Endodermal cell (in vitro differentiated cells): Measurements from ENCODE around the gene EEA1. TPM values are rescaled to one million over a fixed set of nuclear protein-coding genes. Genes with fewer than 3 reads are reported as not detected.

ENCODE experiments used
- DNase-seq: peaks from one replicate; pipeline ENCODE4 v3.0.0-alpha.2; 2017
- H3K27ac ChIP-seq: 2 replicates; pipeline ENCODE4 v1.5.1; 2013; ENCODE audit warnings: mild to moderate bottlenecking, low read depth, low read length, moderate library complexity
- H3K27me3 ChIP-seq: 2 replicates; pipeline ENCODE4 v1.6.1; 2013; ENCODE audit warnings: mild to moderate bottlenecking, low read length, moderate library complexity; ENCODE audit not compliant: insufficient read depth, control insufficient read depth, poor library complexity, severe bottlenecking
- H3K36me3 ChIP-seq: 2 replicates; pipeline ENCODE4 v1.7.0; 2013; ENCODE audit warnings: mild to moderate bottlenecking, low read length, moderate library complexity; ENCODE audit not compliant: control insufficient read depth, insufficient read depth
- H3K4me1 ChIP-seq: one replicate; pipeline ENCODE4 v1.7.0; 2013; ENCODE audit warnings: low read length; ENCODE audit not compliant: control insufficient read depth, insufficient read depth
- H3K4me3 ChIP-seq: 2 replicates; pipeline ENCODE4 v1.5.1; 2013; ENCODE audit warnings: mild to moderate bottlenecking, low read length, moderate library complexity
- H3K9ac ChIP-seq: 2 replicates; pipeline ENCODE4 v1.6.1; 2013; ENCODE audit warnings: mild to moderate bottlenecking, low read length, moderate library complexity; ENCODE audit not compliant: poor library complexity, severe bottlenecking; ENCODE audit errors: extremely low read depth
- H3K9me3 ChIP-seq: 2 replicates; pipeline ENCODE4 v1.6.1; 2013; ENCODE audit warnings: mild to moderate bottlenecking, low read length, moderate library complexity; ENCODE audit not compliant: control insufficient read depth
- H3K27ac Mint-ChIP-seq: 2 replicates; pipeline ENCODE4 v1.8.0; 2020; ENCODE audit warnings: mixed read lengths
- H3K27me3 Mint-ChIP-seq: 2 replicates; pipeline ENCODE4 v1.8.0; 2021; ENCODE audit warnings: mild to moderate bottlenecking, mixed read lengths; ENCODE audit not compliant: insufficient read depth
- H3K36me3 Mint-ChIP-seq: 2 replicates; pipeline ENCODE4 v1.8.0; 2020; ENCODE audit warnings: low read depth, mixed read lengths
- H3K4me1 Mint-ChIP-seq: 2 replicates; pipeline ENCODE4 v1.8.0; 2020; ENCODE audit warnings: mixed read lengths
- H3K4me3 Mint-ChIP-seq: 2 replicates; pipeline ENCODE4 v1.8.0; 2020; ENCODE audit warnings: mild to moderate bottlenecking, moderate library complexity, mixed read lengths
- H3K9me3 Mint-ChIP-seq: 2 replicates; pipeline ENCODE4 v1.8.0; 2020; ENCODE audit warnings: mild to moderate bottlenecking, mixed read lengths
- WGBS, 2 experiments: methylation state at CpG; one replicate each; pipeline versions ENCODE4 v1.1.5 to v1.1.7; 2013; ENCODE audit warnings: missing lambda C conversion rate in 2 of 2, mixed read lengths in 1 of 2; ENCODE audit not compliant: insufficient coverage in 1 of 2, insufficient read length in 1 of 2; 5-methylcytosine and 5-hydroxymethylcytosine counted together
- total RNA-seq, 2 donors: library from RNA; stranded (reverse); fragmentation: NEBNext Ultra II Directional in 1 of 2; extraction: Animal tissue kit (Norgen Biotek cat#: 25700) in 1 of 2; gene quantifications; 2 replicates in 1 of 2; 3 replicates in 1 of 2; pipeline ENCODE4 v1.2.1, GENCODE V29; 2021
- TF ChIP-seq, protein P1 (sequence below): fragments of 200-600 bp; sonication (generic); conservative IDR thresholded peaks from 2 replicates; pipeline ENCODE4 v1.5.0; 2021; ENCODE audit warnings: antibody characterized with exemption, mild to moderate bottlenecking

The EEA1 gene
- total RNA-seq, 2 donors from 2014 or later = 28.2 to 32.5 TPM

GRCh38 chr12:92860521-92860920 lies 68.6 kb downstream of the EEA1 start:
- peaks cover 3% of the 10 kb centered on the region for H3K4me1 Mint-ChIP-seq
- H3K9me3 Mint-ChIP-seq = no peaks in the 10 kb centered on the region
- H3K36me3 Mint-ChIP-seq = peaks cover 34% of the 10 kb centered on the region
- TF ChIP-seq, protein P1, sequence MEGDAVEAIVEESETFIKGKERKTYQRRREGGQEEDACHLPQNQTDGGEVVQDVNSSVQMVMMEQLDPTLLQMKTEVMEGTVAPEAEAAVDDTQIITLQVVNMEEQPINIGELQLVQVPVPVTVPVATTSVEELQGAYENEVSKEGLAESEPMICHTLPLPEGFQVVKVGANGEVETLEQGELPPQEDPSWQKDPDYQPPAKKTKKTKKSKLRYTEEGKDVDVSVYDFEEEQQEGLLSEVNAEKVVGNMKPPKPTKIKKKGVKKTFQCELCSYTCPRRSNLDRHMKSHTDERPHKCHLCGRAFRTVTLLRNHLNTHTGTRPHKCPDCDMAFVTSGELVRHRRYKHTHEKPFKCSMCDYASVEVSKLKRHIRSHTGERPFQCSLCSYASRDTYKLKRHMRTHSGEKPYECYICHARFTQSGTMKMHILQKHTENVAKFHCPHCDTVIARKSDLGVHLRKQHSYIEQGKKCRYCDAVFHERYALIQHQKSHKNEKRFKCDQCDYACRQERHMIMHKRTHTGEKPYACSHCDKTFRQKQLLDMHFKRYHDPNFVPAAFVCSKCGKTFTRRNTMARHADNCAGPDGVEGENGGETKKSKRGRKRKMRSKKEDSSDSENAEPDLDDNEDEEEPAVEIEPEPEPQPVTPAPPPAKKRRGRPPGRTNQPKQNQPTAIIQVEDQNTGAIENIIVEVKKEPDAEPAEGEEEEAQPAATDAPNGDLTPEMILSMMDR = no peak
- H3K27ac ChIP-seq = no peak overlapping the region
- H3K27me3 ChIP-seq = no peaks in the 10 kb centered on the region
- H3K36me3 ChIP-seq = peaks cover 90% of the 10 kb centered on the region
- H3K9ac ChIP-seq = no peak overlapping the region
- H3K4me3 ChIP-seq = no peak overlapping the region
- peak; percentile 44 for DNase-seq
- no peaks in the 10 kb centered on the region for H3K9me3 ChIP-seq
- no peak overlapping the region for H3K27ac Mint-ChIP-seq
- H3K27me3 Mint-ChIP-seq = no peaks in the 10 kb centered on the region
- H3K4me3 Mint-ChIP-seq = no peak overlapping the region
- no peaks in the 10 kb centered on the region for H3K4me1 ChIP-seq

GRCh38 chr12:92859650-92860386 lies 69.3 kb downstream of the EEA1 start:
- no peaks in the 10 kb centered on the region for H3K4me1 ChIP-seq
- no peak overlapping the region for H3K27ac Mint-ChIP-seq
- TF ChIP-seq, protein P1 = peak; percentile 23
- H3K9me3 Mint-ChIP-seq = no peaks in the 10 kb centered on the region
- peaks cover 34% of the 10 kb centered on the region for H3K36me3 Mint-ChIP-seq
- H3K27ac ChIP-seq = no peak overlapping the region
- H3K4me3 ChIP-seq = no peak overlapping the region
- no peaks in the 10 kb centered on the region for H3K9me3 ChIP-seq
- H3K4me3 Mint-ChIP-seq = no peak overlapping the region
- DNase-seq = no peak
- H3K27me3 ChIP-seq = no peaks in the 10 kb centered on the region
- peaks cover 85% of the 10 kb centered on the region for H3K36me3 ChIP-seq
- H3K27me3 Mint-ChIP-seq = no peaks in the 10 kb centered on the region
- no peak overlapping the region for H3K9ac ChIP-seq
- 91 to 95% methylated on average over 7 of the region's 7 CpGs for WGBS, 2 experiments
- peaks cover 3% of the 10 kb centered on the region for H3K4me1 Mint-ChIP-seq

DNA sequence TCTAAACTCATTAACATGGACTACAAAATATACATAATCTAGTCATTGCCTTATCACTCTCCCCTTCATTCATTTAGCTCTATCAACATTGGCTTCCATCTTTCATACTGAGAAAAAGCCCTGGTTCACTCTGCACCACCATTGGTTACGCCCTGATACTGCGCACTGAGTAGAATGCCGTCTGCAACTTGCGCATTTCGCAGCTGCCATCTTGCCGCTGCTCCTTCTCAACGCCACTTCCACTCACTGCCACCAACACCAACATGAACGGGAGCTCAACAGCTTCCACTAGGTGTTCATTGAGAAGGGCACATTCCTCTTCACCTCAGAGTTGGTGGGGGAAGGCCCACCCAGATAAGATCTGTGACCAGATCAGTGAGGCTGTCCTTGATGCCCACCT lies 71.3 kb downstream of the EEA1 start:
- DNase-seq = no peak
- Mint-ChIP-seq H3K4me1 (peaks cover 9% of the 10 kb centered on the region), H3K4me3 (no peak overlapping the region), H3K27me3 (no peaks in the 10 kb centered on the region), H3K9me3 (no peaks in the 10 kb centered on the region), H3K36me3 (peaks cover 31% of the 10 kb centered on the region), H3K27ac (no peak overlapping the region)
- H3K27me3 ChIP-seq = no peaks in the 10 kb centered on the region
- H3K27ac ChIP-seq = no peak overlapping the region
- TF ChIP-seq, protein P1 = no peak
- no peak overlapping the region for H3K9ac ChIP-seq
- no peaks in the 10 kb centered on the region for H3K4me1 ChIP-seq
- no peaks in the 10 kb centered on the region for H3K9me3 ChIP-seq
- H3K4me3 ChIP-seq = no peak overlapping the region
- 96% methylated on average over 6 to 8 of the region's 8 CpGs for WGBS, 2 experiments
- peaks cover 77% of the 10 kb centered on the region for H3K36me3 ChIP-seq
